ENCODE data around the gene GTF2H4. TPM values are rescaled to one million over a fixed set of nuclear protein-coding genes. Genes with fewer than 3 reads are reported as not detected.
"Not testable (repeated sequence)": the region's sequence is repeated elsewhere in the genome, so short reads cannot be mapped to it uniquely, and the experiment has no call there.

The GTF2H4 gene
- total RNA-seq, 5 donors from 2014 or later (not counting 1 experiment from before 2014, with no cell fraction given): 15.5 to 39.2 (median 33.3) TPM

- peaks cover 18% of the 10 kb centered on the region for H3K36me3 Mint-ChIP-seq
- peaks cover 24 to 32% (median 31%) of the 10 kb centered on the region in 3 donors for H3K4me1 Mint-ChIP-seq
- H3K4me3 Mint-ChIP-seq: peak overlapping the region; percentile 99 to 100 (median 99)
- Histone ChIP-seq H3K27ac (ENCODE audit: low read length) (no peak overlapping the region), H3K36me3 (ENCODE audit: control insufficient read depth in 2 of 2, extremely low read depth in 1 of 2, insufficient read depth in 1 of 2, low read length in 1 of 2) (peaks cover 3 to 19% of the 10 kb centered on the region in 2 donors), H3K27me3 (replicated peaks in 1 of 2; ENCODE audit: control insufficient read depth in 2 of 2, extremely low read depth in 1 of 2, insufficient read depth in 2 of 2, low read length in 1 of 2) (no peaks in the 10 kb centered on the region), H3K4me3 (ENCODE audit: control insufficient read depth in 1 of 2, extremely low read depth in 1 of 2, low read length in 1 of 2) (peak overlapping the region; percentile 88 to 91), H3K9me3 (no peaks in the 10 kb centered on the region), H3K4me1 (ENCODE audit: control insufficient read depth in 1 of 2, extremely low read depth in 1 of 2, insufficient read depth in 2 of 2, low read length in 2 of 2) (peaks cover 6 to 27% of the 10 kb centered on the region in 2 experiments)
- ATAC-seq (replicated peaks in 1 of 4): no peak
- ChIA-PET POLR2A (no interaction called here), CTCF (no interaction called here)
- no CpG with 5 or more reads among the region's 2 CpGs for WGBS (ENCODE audit: insufficient coverage)
- DNase-seq: no peak
- H3K9me3 Mint-ChIP-seq: no peaks in the 10 kb centered on the region
- no peaks in the 10 kb centered on the region for H3K27me3 Mint-ChIP-seq
- H3K27ac Mint-ChIP-seq: peak overlapping the region in 1 of 2 donors; percentile 87
These were observed 693 bp downstream of the GTF2H4 start for GRCh38 chr6:30908700-30909099.

- H3K4me3 Mint-ChIP-seq; H3K27ac ChIP-seq (ENCODE audit: low read length); H3K27ac Mint-ChIP-seq; CTCF ChIA-PET; H3K27me3 Mint-ChIP-seq; H3K27me3 ChIP-seq (replicated peaks in 1 of 2; ENCODE audit: control insufficient read depth in 2 of 2, extremely low read depth in 1 of 2, insufficient read depth in 2 of 2, low read length in 1 of 2); H3K9me3 Mint-ChIP-seq; H3K4me3 ChIP-seq (ENCODE audit: control insufficient read depth in 1 of 2, extremely low read depth in 1 of 2, low read length in 1 of 2); POLR2A ChIA-PET; DNase-seq; H3K9me3 ChIP-seq; ATAC-seq (replicated peaks in 1 of 4): not testable (repeated sequence)
- peaks cover 10 to 41% of the 10 kb centered on the region in 2 experiments for H3K4me1 ChIP-seq (ENCODE audit: control insufficient read depth in 1 of 2, extremely low read depth in 1 of 2, insufficient read depth in 2 of 2, low read length in 2 of 2)
- peaks cover 18% of the 10 kb centered on the region for H3K36me3 Mint-ChIP-seq
- 98% methylated on average over 7 of the region's 12 CpGs for WGBS (ENCODE audit: insufficient coverage)
- peaks cover 3 to 19% of the 10 kb centered on the region in 2 donors for H3K36me3 ChIP-seq (ENCODE audit: control insufficient read depth in 2 of 2, extremely low read depth in 1 of 2, insufficient read depth in 1 of 2, low read length in 1 of 2)
- H3K4me1 Mint-ChIP-seq: peaks cover 35 to 44% (median 43%) of the 10 kb centered on the region in 3 donors
These were observed 2.5 kb downstream of the GTF2H4 start for GRCh38 chr6:30910473-30910872.

DNA sequence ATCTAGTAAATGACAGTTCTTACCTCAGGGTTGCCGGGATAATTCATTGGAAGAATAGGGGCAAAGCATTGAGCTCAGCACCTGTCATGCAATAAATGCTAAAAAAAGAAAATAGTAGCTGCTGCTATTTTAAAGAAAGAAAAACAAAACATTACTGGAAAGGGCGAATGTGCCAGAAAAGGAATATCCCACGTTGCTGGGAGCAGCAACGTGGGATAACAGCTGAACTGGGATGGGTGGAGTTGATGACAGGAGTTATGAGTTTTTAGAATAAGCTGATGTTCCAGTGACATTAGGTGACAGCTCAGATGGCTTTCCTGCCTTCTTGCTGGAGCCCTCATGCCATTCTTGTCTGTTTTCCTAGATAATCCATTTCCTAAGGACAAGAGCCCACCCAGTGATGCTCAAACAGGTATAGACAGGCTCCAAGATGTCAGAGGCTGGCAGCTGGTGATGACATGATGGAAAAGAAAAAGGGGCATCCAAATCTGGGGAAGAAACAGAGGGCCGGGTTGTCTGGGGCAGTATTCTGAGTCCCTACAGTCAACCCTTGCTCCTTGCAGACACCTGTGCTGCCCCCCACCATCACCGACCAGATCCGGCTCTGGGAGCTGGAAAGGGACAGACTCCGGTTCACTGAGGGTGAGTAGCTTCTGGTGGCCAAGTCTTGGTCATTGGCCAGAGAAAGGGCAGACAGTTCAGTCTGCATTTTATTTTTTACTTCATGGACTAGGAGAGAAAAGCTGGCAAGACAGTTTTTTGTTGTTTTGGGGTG lies 4.9 kb downstream of the GTF2H4 start:
- peak overlapping the region; percentile 31 to 85 for H3K27ac Mint-ChIP-seq
- no peak overlapping the region for H3K27ac ChIP-seq (ENCODE audit: low read length)
- H3K36me3 ChIP-seq (ENCODE audit: control insufficient read depth in 2 of 2, extremely low read depth in 1 of 2, insufficient read depth in 1 of 2, low read length in 1 of 2): peaks cover 13 to 33% of the 10 kb centered on the region in 2 donors
- DNase-seq (no peak), ATAC-seq (replicated peaks in 1 of 4) (no peak)
- H3K9me3 ChIP-seq: no peaks in the 10 kb centered on the region
- H3K4me3 Mint-ChIP-seq: peak overlapping the region; percentile 78 to 96 (median 85)
- WGBS (ENCODE audit: insufficient coverage): 96% methylated on average over 4 of the region's 8 CpGs
- ChIA-PET POLR2A (interaction anchor here in 1 of 2 donors (0.6 kb wide), 1 partner anchor 11 kb away, joined by 5 read pairs; no protein-coding TSS in a partner anchor), CTCF (interaction anchor here in 1 of 2 donors (1.1 to 4.1 kb wide), 2 partner anchors 167 to 174 kb away, joined by 6 to 18 read pairs; no protein-coding TSS in a partner anchor)
- H3K9me3 Mint-ChIP-seq: no peaks in the 10 kb centered on the region
- H3K27me3 Mint-ChIP-seq: no peaks in the 10 kb centered on the region
- no peak overlapping the region for H3K4me3 ChIP-seq (ENCODE audit: control insufficient read depth in 1 of 2, extremely low read depth in 1 of 2, low read length in 1 of 2)
- peaks cover 10 to 37% of the 10 kb centered on the region in 2 experiments for H3K4me1 ChIP-seq (ENCODE audit: control insufficient read depth in 1 of 2, extremely low read depth in 1 of 2, insufficient read depth in 2 of 2, low read length in 2 of 2)
- H3K27me3 ChIP-seq (replicated peaks in 1 of 2; ENCODE audit: control insufficient read depth in 2 of 2, extremely low read depth in 1 of 2, insufficient read depth in 2 of 2, low read length in 1 of 2): no peaks in the 10 kb centered on the region
- H3K4me1 Mint-ChIP-seq: peaks cover 44 to 52% (median 50%) of the 10 kb centered on the region in 3 donors
- H3K36me3 Mint-ChIP-seq: peaks cover 30% of the 10 kb centered on the region

DNA sequence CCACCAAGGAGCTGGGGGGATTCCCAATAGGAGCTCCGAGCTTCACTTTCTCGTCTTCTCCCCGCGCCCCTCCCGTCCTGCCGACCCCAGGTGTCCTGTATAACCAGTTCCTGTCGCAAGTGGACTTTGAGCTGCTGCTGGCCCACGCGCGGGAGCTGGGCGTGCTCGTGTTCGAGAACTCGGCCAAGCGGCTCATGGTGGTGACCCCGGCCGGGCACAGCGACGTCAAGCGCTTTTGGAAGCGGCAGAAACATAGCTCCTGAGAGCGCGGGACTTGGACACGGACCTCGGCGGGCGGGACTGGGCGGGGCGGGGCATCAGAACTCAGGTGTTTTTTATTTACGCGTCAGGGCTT lies 5.7 kb downstream of the GTF2H4 start:
- ChIA-PET POLR2A (interaction anchor here in 1 of 2 donors (0.6 to 0.7 kb wide), 2 partner anchors 480 to 622 kb away, joined by 3 read pairs; no protein-coding TSS in a partner anchor), CTCF (interaction anchor here (0.6 to 4.1 kb wide), 8 partner anchors 9 to 679 kb away, joined by 3 to 18 read pairs (median 4); partner anchors contain the start of gene NCR3 (in 1 of the 2))
- H3K27ac Mint-ChIP-seq: peak overlapping the region; percentile 31 to 85
- H3K4me3 ChIP-seq (ENCODE audit: control insufficient read depth in 1 of 2, extremely low read depth in 1 of 2, low read length in 1 of 2): peak overlapping the region; percentile 35 to 73
- H3K36me3 Mint-ChIP-seq: peaks cover 36% of the 10 kb centered on the region
- no peaks in the 10 kb centered on the region for H3K27me3 Mint-ChIP-seq
- H3K4me3 Mint-ChIP-seq: peak overlapping the region; percentile 78 to 96 (median 85)
- H3K4me1 ChIP-seq (ENCODE audit: control insufficient read depth in 1 of 2, extremely low read depth in 1 of 2, insufficient read depth in 2 of 2, low read length in 2 of 2): peaks cover 6 to 32% of the 10 kb centered on the region in 2 experiments
- DNase-seq (no peak), ATAC-seq (replicated peaks in 1 of 4) (peak in 1 of 4 experiments; percentile 2)
- WGBS (ENCODE audit: insufficient coverage): 32% methylated on average over 29 of the region's 31 CpGs
- H3K36me3 ChIP-seq (ENCODE audit: control insufficient read depth in 2 of 2, extremely low read depth in 1 of 2, insufficient read depth in 1 of 2, low read length in 1 of 2): peaks cover 13 to 38% of the 10 kb centered on the region in 2 donors
- no peaks in the 10 kb centered on the region for H3K27me3 ChIP-seq (replicated peaks in 1 of 2; ENCODE audit: control insufficient read depth in 2 of 2, extremely low read depth in 1 of 2, insufficient read depth in 2 of 2, low read length in 1 of 2)
- H3K27ac ChIP-seq (ENCODE audit: low read length): no peak overlapping the region
- H3K9me3 ChIP-seq: no peaks in the 10 kb centered on the region
- no peaks in the 10 kb centered on the region for H3K9me3 Mint-ChIP-seq
- H3K4me1 Mint-ChIP-seq: peaks cover 36 to 44% (median 42%) of the 10 kb centered on the region in 3 donors

DNA sequence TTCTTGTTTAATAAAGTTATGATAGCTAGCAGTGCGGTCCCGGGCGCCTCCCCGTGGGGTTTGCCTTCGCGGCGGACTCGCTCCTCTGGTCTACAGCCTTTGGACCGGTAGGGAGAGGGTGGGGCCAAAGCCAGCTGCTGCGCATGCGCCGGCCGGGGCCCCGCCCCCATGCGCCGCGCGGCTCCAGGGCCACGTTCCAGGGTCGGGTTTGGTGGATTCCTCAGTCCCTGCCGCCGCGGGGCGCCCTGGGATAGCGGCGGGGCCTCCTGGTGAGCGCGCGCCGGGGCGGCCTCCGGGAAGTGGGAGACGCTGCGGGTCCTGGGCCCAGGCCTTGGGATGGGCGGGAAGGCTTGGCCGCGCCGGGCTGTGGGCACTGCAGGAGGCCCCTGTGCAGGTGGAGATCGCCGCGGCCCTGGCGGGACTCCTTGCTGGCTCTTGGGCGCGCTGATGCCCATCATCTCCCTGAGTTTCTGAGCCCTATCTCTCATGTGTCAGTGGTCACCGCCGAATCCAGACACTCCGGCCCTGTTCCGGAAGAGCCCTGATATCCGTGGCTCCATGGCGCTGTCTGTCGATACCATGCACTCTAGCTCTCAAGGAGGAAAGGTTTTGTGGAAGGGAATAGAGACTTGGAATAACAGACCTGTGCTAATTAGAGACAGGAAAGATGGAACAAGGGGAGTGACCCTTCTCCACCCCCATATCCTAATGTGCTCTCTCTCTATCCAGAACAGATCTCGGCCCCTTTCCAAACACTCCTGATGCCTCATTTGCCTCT lies 6.3 kb downstream of the GTF2H4 start, which contains the start of gene VARS2:
Gene VARS2 (plus strand): TSS at position 163 of the 778 bp plus-strand sequence. CDS start 599 bp downstream, at position 762.
- Histone ChIP-seq H3K4me1 (ENCODE audit: control insufficient read depth in 1 of 2, extremely low read depth in 1 of 2, insufficient read depth in 2 of 2, low read length in 2 of 2) (peaks cover 4 to 26% of the 10 kb centered on the region in 2 experiments), H3K9me3 (no peaks in the 10 kb centered on the region), H3K4me3 (ENCODE audit: control insufficient read depth in 1 of 2, extremely low read depth in 1 of 2, low read length in 1 of 2) (peak within 1 kb of the TSS; percentile 73 to 85), H3K36me3 (ENCODE audit: control insufficient read depth in 2 of 2, extremely low read depth in 1 of 2, insufficient read depth in 1 of 2, low read length in 1 of 2) (peaks cover 13 to 42% of the 10 kb centered on the region in 2 donors), H3K27me3 (replicated peaks in 1 of 2; ENCODE audit: control insufficient read depth in 2 of 2, extremely low read depth in 1 of 2, insufficient read depth in 2 of 2, low read length in 1 of 2) (no peaks in the 10 kb centered on the region), H3K27ac (ENCODE audit: low read length) (no peak within 1 kb of the TSS)
- peak within 1 kb of the TSS; percentile 78 to 96 (median 85) for H3K4me3 Mint-ChIP-seq
- CTCF ChIA-PET: interaction anchor here (0.6 to 4.1 kb wide), 10 partner anchors 9 to 679 kb away, joined by 3 to 18 read pairs (median 4); partner anchors contain the start of gene NCR3 (in 1 of the 2)
- 2% methylated on average over 39 of the region's 52 CpGs for WGBS (ENCODE audit: insufficient coverage)
- POLR2A ChIA-PET: interaction anchor here (0.5 to 0.7 kb wide), 4 partner anchors 8 to 621 kb away, joined by 3 read pairs; no protein-coding TSS in a partner anchor
- H3K4me1 Mint-ChIP-seq: peaks cover 31 to 38% (median 37%) of the 10 kb centered on the region in 3 donors
- peak; percentile 54 to 92 (median 75) for DNase-seq
- no peaks in the 10 kb centered on the region for H3K9me3 Mint-ChIP-seq
- no peaks in the 10 kb centered on the region for H3K27me3 Mint-ChIP-seq
- ATAC-seq (replicated peaks in 1 of 4): peak; percentile 94 to 97 (median 96)
- peak within 1 kb of the TSS; percentile 85 to 89 for H3K27ac Mint-ChIP-seq
- H3K36me3 Mint-ChIP-seq: peaks cover 39% of the 10 kb centered on the region

Data from T-cell (primary cell).